Kidney tubule cell (primary cell): Measurements from ENCODE around the gene RP9.
A peak's percentile ranks its signal among the peaks of the same experiment; 100 is the strongest.

Source experiments
- DNase-seq: peaks from one replicate; pipeline ENCODE4 v3.0.0-alpha.2; 2018; ENCODE audit warnings: low spot score

Gene RP9

DNA sequence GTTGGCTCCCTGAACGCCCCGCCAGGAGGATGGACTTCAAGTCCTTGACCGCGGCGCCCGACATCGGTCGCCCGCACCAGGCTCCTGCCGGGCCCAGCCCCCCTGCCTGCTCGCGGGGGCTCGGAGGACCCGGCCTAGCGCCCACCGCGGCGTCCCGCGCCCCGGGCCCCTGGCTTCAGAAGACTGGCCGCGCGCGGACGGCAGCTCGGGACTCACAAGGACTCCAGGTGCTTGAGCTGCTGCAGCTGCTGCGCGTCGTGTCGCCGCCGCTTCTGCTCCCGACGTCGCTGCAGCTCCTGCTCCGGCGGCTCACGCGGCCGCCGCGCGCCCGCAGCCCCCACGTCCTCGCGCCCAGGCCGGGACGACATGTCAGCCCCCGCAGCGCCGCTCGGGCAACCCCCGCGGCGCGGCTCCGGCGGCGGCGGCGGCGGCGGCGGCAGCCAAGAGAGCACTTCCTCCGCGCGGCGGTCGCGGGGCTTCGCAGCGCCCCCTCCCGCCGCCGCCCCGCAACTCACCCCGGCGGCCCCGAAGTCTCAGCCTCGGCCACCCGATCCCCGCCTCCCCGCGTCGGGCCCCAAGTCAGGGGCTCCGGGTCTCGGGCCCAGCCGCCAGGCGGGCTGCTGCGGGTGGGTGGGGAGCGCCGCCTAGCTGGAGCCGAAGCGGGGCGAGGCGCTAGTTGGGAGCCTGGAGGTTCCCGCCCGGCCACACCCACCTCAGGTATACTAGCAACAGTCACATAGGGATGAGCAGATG is at the start of gene RP9:
Gene RP9 (minus strand): TSS at position 400 of the 753 bp plus-strand sequence. CDS start 32 bp downstream, at position 368.
- peak; percentile 79 for DNase-seq

GRCh38 chr7:33157781-33158180 is 48.6 kb upstream of the RP9 start:
- DNase-seq = no peak

GRCh38 chr7:33157311-33157710 is 48.1 kb upstream of the RP9 start:
- DNase-seq = no peak

DNA sequence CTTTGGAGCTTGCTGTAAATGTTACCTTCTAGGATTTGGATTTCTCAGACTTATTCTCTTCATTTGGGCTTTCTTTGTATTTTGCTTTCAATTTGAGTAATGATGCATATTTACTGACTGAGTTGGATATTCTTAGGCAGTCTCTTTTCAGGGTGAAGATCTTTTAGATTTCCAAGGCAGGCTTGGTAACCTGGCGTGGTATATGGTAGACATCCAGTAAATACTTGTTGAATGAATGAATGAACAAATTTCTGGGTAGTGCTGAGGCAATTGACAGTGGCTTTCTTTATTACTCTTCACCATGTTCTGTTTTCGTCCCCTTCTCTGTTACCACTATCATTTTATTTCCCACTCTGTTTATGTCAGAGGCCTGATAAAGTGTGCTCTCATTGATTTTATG is 47.2 kb upstream of the RP9 start:
- no peak for DNase-seq

GRCh38 chr7:33155811-33156210 is 46.6 kb upstream of the RP9 start:
- DNase-seq = peak; percentile 22

GRCh38 chr7:33152087-33152486 is 42.9 kb upstream of the RP9 start:
- DNase-seq = no peak

DNA sequence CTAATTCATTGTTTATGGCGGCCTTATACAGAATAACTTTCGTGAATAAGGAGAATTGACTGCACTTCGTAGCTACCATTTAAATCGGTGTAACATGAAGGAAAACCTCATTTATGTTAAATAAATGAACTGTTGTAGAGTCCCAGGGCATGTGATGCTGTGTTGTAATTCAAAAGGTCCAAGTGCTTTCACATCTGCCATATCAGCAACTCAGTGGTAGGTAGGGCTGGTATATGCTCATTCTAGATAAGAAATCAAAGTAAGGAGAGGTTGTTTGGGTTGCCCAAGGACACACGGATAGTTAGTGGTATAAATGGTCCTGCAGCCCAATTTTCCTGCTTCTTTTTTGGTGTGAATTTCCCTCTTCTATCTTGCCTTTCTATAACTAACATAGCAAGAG is 36.0 kb upstream of the RP9 start:
- DNase-seq = no peak

GRCh38 chr7:33143996-33144718 is 35.0 kb upstream of the RP9 start:
- peak; percentile 41 for DNase-seq

DNA sequence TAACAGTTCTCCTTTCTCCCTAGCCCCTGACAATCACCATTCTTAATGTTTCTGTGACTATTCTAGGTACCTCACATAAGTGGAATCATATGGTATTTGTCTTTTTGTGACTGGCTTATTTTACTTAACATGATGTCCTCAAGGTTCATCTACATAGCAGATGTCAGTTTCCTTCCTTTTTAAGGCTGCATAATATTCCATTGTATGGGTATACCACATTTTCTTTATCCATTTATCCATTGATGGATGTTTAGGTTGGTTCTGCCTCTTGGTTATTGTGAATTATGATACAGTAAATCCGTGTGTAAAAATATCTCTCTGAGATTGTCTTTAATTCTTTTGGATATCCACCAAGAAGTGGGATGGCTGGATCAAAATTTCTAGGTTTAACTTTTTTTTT is 33.4 kb upstream of the RP9 start:
- DNase-seq = no peak

DNA sequence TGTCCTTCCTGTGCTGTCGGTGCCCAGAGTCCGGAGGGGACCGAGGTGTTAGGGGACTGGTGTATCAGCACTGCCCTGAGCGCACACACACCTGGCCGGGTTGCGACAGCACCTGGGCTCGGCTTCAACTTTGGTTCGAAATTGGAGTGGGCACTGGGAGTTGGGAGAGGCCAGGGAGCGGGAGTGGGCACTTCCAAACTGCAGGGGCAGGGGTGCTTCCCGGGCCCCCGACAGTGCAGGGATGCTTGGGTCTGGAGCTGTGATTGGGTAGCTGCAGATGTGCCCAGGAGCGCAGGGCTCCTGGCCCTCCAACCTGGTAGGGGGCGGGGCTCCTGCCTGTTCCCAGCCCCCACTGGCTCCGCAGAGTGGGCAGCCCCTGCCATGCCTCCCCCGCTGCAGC is 27.9 kb upstream of the RP9 start:
- no peak for DNase-seq

DNA sequence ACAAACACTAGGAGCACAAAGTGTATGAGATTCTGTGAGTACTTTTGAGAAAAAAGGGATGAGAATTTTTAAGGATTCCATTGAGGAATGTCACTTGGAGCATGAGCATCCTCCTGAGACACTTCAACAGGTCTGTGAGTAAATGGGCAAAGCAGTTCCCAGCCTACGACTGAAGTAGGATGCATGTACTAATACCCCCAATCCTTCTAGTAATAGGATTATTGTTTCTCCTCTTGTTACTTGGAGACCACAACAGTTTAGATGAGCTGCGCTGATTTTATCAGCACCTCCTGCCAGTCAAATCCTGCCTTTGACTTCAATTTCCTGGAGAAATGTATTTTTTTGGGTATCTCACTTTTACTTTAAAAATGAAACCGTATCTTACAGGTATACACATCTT is 21.0 kb upstream of the RP9 start:
- peak; percentile 4 for DNase-seq

DNA sequence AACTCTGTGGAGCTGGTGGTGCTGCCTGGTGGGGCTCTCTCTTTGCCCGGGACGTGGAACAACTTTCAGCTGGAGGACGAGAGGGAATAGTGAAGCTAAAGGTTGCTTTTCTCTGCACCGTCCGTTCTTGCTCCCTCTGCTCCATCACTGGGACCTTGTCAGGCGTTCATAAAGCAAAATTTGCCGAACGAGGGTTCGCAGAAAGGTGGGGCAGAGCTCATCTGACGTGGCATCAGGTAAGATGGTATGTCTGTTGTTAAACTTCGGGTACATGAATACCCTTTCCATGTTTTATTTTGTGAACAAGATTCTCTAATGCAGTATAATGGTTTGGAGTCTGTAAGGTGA is 20.6 kb upstream of the RP9 start:
- peak; percentile 2 for DNase-seq

- peak; percentile 96 for DNase-seq
These were observed 20.0 kb upstream of the RP9 start, which contains the start of gene BBS9 for GRCh38 chr7:33128990-33129805. Gene BBS9, plus strand, starts transcription at chr7:33129564. Its CDS starts 16,689 bp downstream, at chr7:33146253.

DNA sequence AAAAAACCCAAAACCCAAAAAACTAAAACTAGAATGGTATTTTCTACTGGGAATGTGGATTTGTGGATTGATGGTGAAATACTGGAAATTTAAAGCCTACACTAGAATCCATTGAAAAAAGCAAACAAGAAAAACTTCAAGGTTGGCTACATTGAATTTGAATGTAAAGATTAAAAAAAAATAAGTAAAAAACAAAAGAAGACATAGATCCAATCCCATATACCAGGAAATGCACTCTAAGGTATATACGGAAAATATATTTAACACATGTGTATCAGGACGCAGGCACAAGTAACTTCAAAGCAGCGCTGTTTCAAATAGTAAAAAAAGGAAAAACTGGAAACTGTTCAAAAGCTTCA is 19.4 kb upstream of the RP9 start:
- DNase-seq = no peak

DNA sequence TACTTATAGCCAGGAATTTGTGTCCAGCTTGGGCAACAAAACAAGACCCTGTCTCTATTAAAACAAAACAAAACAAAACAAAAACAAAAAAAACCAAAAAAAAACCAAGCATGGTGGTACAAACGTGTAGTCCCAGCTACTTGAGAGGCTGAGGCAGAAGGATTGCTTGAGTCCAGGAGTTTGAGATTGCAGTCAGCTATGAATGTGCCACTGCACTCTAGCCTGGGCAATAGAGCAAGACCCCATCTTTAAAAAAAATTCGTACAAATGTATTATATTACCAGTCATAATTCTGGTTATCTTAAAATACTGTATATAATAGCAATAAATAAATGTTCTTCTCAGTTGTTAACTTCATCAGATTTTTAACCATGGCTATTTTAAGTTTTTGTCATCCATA is 17.9 kb upstream of the RP9 start:
- no peak for DNase-seq

DNA sequence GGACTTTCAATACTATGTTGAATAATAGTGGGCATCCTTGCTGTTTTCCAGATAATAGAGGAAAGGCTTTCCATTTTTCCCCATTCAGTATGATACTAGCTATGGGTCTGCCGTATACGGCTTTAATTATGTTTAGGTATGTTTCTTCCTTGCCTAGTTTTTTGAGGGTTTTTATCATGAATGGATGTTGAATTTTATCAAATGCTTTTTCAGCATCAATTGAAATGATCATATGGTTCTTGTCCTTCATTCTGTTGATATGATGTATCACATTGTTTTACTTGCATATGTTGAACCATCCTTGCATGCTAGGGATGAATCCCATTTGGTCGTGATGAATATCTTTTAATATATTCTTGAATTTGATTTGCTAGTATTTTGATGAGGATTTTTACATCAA is 9.2 kb upstream of the RP9 start:
- no peak for DNase-seq

DNA sequence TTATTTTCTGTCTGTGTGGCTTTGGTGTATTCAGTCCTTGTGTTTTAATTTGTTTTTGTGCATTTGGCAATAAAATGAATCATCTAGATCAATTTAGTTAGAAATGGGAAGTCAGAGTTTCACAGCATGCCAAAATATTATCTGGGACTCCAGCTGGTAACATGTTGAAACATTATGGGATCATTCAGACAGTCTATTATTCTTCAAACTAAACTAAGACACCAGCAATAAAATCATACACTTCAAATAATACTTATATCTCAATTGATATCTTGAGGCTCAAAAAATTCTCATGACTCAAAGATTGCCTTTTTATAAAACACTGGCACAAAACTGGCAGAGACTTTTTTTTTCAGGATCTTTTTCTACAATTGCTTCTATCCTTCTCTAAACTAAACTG is 5.8 kb upstream of the RP9 start:
- DNase-seq = no peak

- DNase-seq = no peak
These were observed 2.4 kb upstream of the RP9 start for GRCh38 chr7:33111614-33112013.

GRCh38 chr7:33109758-33110238 is 594 bp upstream of the RP9 start:
- peak; percentile 17 for DNase-seq

DNA sequence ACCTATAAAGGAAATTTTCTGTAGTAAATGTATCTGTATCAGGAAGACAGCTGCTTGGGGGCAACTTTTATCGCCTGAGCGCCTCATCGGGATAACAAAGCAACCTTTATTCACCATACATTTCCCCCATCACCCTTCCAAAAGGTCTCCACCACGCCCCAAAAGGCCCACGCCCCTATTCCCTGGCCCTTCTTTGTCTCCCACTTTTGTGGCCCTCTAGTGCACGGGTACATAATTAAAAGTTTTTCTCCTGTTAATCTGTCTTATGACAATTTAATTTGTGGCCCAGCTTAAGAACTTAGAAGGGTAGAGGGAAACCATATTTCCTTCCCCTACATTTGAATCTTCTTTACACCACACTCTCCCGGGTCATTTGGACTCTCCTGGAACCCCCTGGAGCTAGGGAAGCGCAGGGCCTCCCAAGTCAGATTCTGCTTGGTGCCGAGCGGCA is 625 bp downstream of the RP9 start:
- no peak for DNase-seq

- peak; percentile 44 for DNase-seq
These were observed 1.8 kb downstream of the RP9 start for GRCh38 chr7:33107136-33108066.

- DNase-seq = no peak
These were observed 7.3 kb downstream of the RP9 start for GRCh38 chr7:33101906-33102305.
